H1 (cell line): Measurements from ENCODE around the gene MGAT5. TPM values are rescaled to one million over a fixed set of nuclear protein-coding genes. Genes with fewer than 3 reads are reported as not detected.

Experiments used
- CTCF ChIA-PET: fragments of 300-600 bp; sonication (Branson Sonifier 250); formaldehyde crosslinking; loops from one replicate; lab custom pipeline; 2021; ENCODE audit not compliant: partially characterized antibody; lab: Charles Lee
- POLR2A ChIA-PET: fragments of 300-600 bp; sonication (Branson Sonifier 250); formaldehyde crosslinking; loops from one replicate; lab custom pipeline; 2021; ENCODE audit warnings: inconsistent platforms; ENCODE audit not compliant: partially characterized antibody; lab: Charles Lee
- DNase-seq, 2 experiments: peaks; one replicate each; pipeline versions ENCODE4 v3.0.0 to v3.0.0-alpha.2; 2010 to 2022; ENCODE audit warnings: low spot score in 2 of 2, low read depth in 1 of 2, mixed read lengths in 1 of 2
- FAIRE-seq: peaks from 2 replicates; lab custom pipeline; 2011; peaks lifted over from hg19 to GRCh38; lab: Jason Lieb, UNC
- H2AFZ ChIP-seq: 2 replicates; pipeline ENCODE4 v1.8.1; 2012; ENCODE audit warnings: low read length, inconsistent platforms
- H2AK5ac ChIP-seq: 2 replicates; pipeline ENCODE4 v1.6.1; 2013; ENCODE audit warnings: low read depth, low read length
- H2BK120ac ChIP-seq: replicated peaks from 2 replicates; pipeline ENCODE3; 2013; ENCODE audit warnings: low read depth, low read length, inconsistent platforms
- H2BK12ac ChIP-seq: 2 replicates; pipeline ENCODE4 v1.6.1; 2013; ENCODE audit warnings: low read depth, low read length
- H2BK15ac ChIP-seq: 2 replicates; pipeline ENCODE4 v1.6.1; 2013; ENCODE audit warnings: low read length
- H2BK20ac ChIP-seq: 2 replicates; pipeline ENCODE4 v1.6.1; 2013; ENCODE audit warnings: low read length
- H2BK5ac ChIP-seq: 2 replicates; pipeline ENCODE4 v1.6.1; 2013; ENCODE audit warnings: low read depth, low read length
- H3K14ac ChIP-seq: 2 replicates; pipeline ENCODE4 v1.6.1; 2013; ENCODE audit warnings: inconsistent platforms; ENCODE audit not compliant: insufficient read length
- H3K18ac ChIP-seq: 2 replicates; pipeline ENCODE4 v1.6.1; 2013; ENCODE audit warnings: low read length; ENCODE audit errors: extremely low read depth
- H3K23ac ChIP-seq: 2 replicates; pipeline ENCODE4 v1.6.1; 2013; ENCODE audit warnings: inconsistent platforms; ENCODE audit not compliant: insufficient read length
- H3K23me2 ChIP-seq: 2 replicates; pipeline ENCODE4 v1.6.1; 2013; ENCODE audit warnings: low read depth, low read length
- H3K27ac ChIP-seq: 2 replicates; pipeline ENCODE4 v1.6.1; 2011; ENCODE audit warnings: low read depth, low read length, inconsistent platforms
- H3K27me3 ChIP-seq, 4 experiments: replicated peaks in 1 of 4; 1 replicate in 1 of 4; 2 replicates in 3 of 4; pipeline versions ENCODE4 v1.6.1 to v1.8.1; 2011 to 2013; ENCODE audit warnings: low read length in 3 of 4, mild to moderate bottlenecking in 3 of 4, inconsistent platforms in 2 of 4, mixed read lengths in 2 of 4, moderate library complexity in 1 of 4; ENCODE audit not compliant: control insufficient read depth in 3 of 4, insufficient read depth in 3 of 4; ENCODE audit errors: extremely low read depth in 1 of 4
- H3K36me3 ChIP-seq, 4 experiments: 2 replicates each; pipeline versions ENCODE4 v1.6.1 to v1.8.1; 2011 to 2013; ENCODE audit warnings: mild to moderate bottlenecking in 4 of 4, low read length in 3 of 4, moderate library complexity in 2 of 4, control low read depth in 1 of 4, inconsistent platforms in 1 of 4; ENCODE audit not compliant: insufficient read depth in 4 of 4, control insufficient read depth in 2 of 4
- H3K4ac ChIP-seq: replicated peaks from 2 replicates; pipeline ENCODE3; 2013; ENCODE audit warnings: low read length, low read depth, mixed read lengths, inconsistent platforms; ENCODE audit not compliant: insufficient read length
- H3K4me1 ChIP-seq, 4 experiments: replicated peaks in 1 of 4; 1 replicate in 1 of 4; 2 replicates in 3 of 4; pipeline versions ENCODE4 v1.6.1 to v1.8.1; 2011 to 2013; ENCODE audit warnings: low read length in 3 of 4, inconsistent platforms in 2 of 4, mixed read lengths in 1 of 4; ENCODE audit not compliant: insufficient read depth in 4 of 4, control insufficient read depth in 3 of 4
- H3K4me2 ChIP-seq, 2 experiments: 2 replicates each; pipeline versions ENCODE4 v1.6.1 to v1.8.1; 2011 to 2013; ENCODE audit warnings: low read depth in 2 of 2, low read length in 2 of 2, control low read depth in 1 of 2, inconsistent platforms in 1 of 2, mild to moderate bottlenecking in 1 of 2; ENCODE audit not compliant: insufficient read depth in 1 of 2
- H3K4me3 ChIP-seq, 4 experiments: fragments of 200-600, 300-600 bp in 1 of 4; sonication (generic), shearing (Covaris generic), sonication (Bioruptor Twin) in 1 of 4; 2 replicates each; pipeline versions ENCODE4 v1.5.1 to v1.8.1; 2011 to 2016; ENCODE audit warnings: low read length in 4 of 4, low read depth in 3 of 4, control low read depth in 2 of 4, inconsistent platforms in 2 of 4, mild to moderate bottlenecking in 2 of 4, mixed read lengths in 1 of 4, moderate library complexity in 1 of 4; ENCODE audit not compliant: insufficient read depth in 2 of 4; ENCODE audit errors: extremely low read depth in 1 of 4
- H3K56ac ChIP-seq: replicated peaks from 2 replicates; pipeline ENCODE3; 2013; ENCODE audit warnings: low read depth, mild to moderate bottlenecking, mixed read lengths, low read length, inconsistent platforms; ENCODE audit not compliant: insufficient read length
- H3K79me1 ChIP-seq: 2 replicates; pipeline ENCODE4 v1.6.1; 2013; ENCODE audit warnings: low read depth, low read length, control low read depth
- H3K79me2 ChIP-seq, 2 experiments: 2 replicates each; pipeline versions ENCODE4 v1.6.1 to v1.8.1; 2012 to 2013; ENCODE audit warnings: low read length in 2 of 2, mild to moderate bottlenecking in 2 of 2, inconsistent platforms in 1 of 2; ENCODE audit not compliant: insufficient read depth in 2 of 2, control insufficient read depth in 1 of 2
- H3K9ac ChIP-seq, 4 experiments: replicated peaks in 1 of 4; 1 replicate in 1 of 4; 2 replicates in 3 of 4; pipeline versions ENCODE4 v1.6.1 to v1.8.1; 2011 to 2013; ENCODE audit warnings: low read depth in 3 of 4, low read length in 3 of 4, control low read depth in 2 of 4, mild to moderate bottlenecking in 2 of 4, moderate library complexity in 2 of 4, inconsistent platforms in 1 of 4; ENCODE audit errors: extremely low read depth in 1 of 4
- H3K9me3 ChIP-seq, 2 experiments: 2 replicates each; pipeline versions ENCODE4 v1.6.1 to v1.8.1; 2012 to 2013; ENCODE audit warnings: mild to moderate bottlenecking in 2 of 2, moderate library complexity in 2 of 2, control low read depth in 1 of 2, inconsistent platforms in 1 of 2, low read depth in 1 of 2, low read length in 1 of 2, mixed read lengths in 1 of 2; ENCODE audit not compliant: insufficient read depth in 2 of 2
- H4K20me1 ChIP-seq, 2 experiments: replicated peaks in 1 of 2; 2 replicates each; pipeline versions ENCODE3 to v1.8.1; 2011 to 2013; ENCODE audit warnings: inconsistent platforms in 2 of 2, low read length in 2 of 2, mild to moderate bottlenecking in 1 of 2; ENCODE audit not compliant: insufficient read depth in 2 of 2, control insufficient read depth in 1 of 2
- H4K5ac ChIP-seq: 2 replicates; pipeline ENCODE4 v1.6.1; 2013; ENCODE audit warnings: low read length, low read depth, mixed read lengths, inconsistent platforms; ENCODE audit not compliant: insufficient read length
- H4K8ac ChIP-seq: 2 replicates; pipeline ENCODE4 v1.8.0; 2013; ENCODE audit warnings: mild to moderate bottlenecking, moderate library complexity, low read length, inconsistent platforms; ENCODE audit not compliant: insufficient read depth; ENCODE audit errors: extremely low read depth
- H4K91ac ChIP-seq: replicated peaks from 2 replicates; pipeline ENCODE3; 2013; ENCODE audit warnings: low read length, mixed read lengths, inconsistent platforms; ENCODE audit not compliant: insufficient read length
- CEBPB ChIP-seq: IDR thresholded peaks from 2 replicates; pipeline ENCODE4 v1.6.1; 2012; ENCODE audit warnings: low read depth, low read length
- EP300 ChIP-seq, 2 experiments: IDR thresholded peaks; 1 replicate in 1 of 2; 2 replicates in 1 of 2; pipeline ENCODE4 v1.6.1; 2011 to 2012; ENCODE audit warnings: low read depth in 2 of 2, low read length in 2 of 2, mild to moderate bottlenecking in 2 of 2, borderline replicate concordance in 1 of 2, inconsistent platforms in 1 of 2, moderate library complexity in 1 of 2
- SIRT6 ChIP-seq: IDR thresholded peaks from one replicate; pipeline ENCODE4 v1.7.1; 2012; ENCODE audit warnings: low read length, inconsistent platforms
- SP2 ChIP-seq: IDR thresholded peaks from 2 replicates; pipeline ENCODE4 v1.6.1; 2012; ENCODE audit warnings: mild to moderate bottlenecking, low read length, inconsistent platforms
- TBP ChIP-seq: IDR thresholded peaks from 2 replicates; pipeline ENCODE4 v1.6.1; 2011; ENCODE audit warnings: low read depth, low read length, improper control_type of control experiment
- TEAD4 ChIP-seq: IDR thresholded peaks from 2 replicates; pipeline ENCODE4 v1.6.1; 2012; ENCODE audit warnings: low read depth, low read length, inconsistent platforms, mixed read lengths
- WGBS, 2 experiments: shearing (Covaris generic) in 1 of 2; methylation state at CpG; one replicate each; pipeline versions ENCODE4 v1.1.6 to v1.1.7; 2013 to 2015; ENCODE audit warnings: low lambda C conversion rate in 2 of 2, mixed read lengths in 2 of 2, inconsistent platforms in 1 of 2, low coverage in 1 of 2, missing lambda C conversion rate in 1 of 2; ENCODE audit not compliant: insufficient replicate concordance in 2 of 2, insufficient coverage in 1 of 2, insufficient read length in 1 of 2; ENCODE audit errors: extremely low coverage in 1 of 2, missing lambda C conversion rate in 1 of 2; 5-methylcytosine and 5-hydroxymethylcytosine counted together
- polyA plus RNA-seq, 7 experiments: library from polyadenylated mRNA; depleted of rRNA in 3 of 7; stranded (reverse) in 5 of 7; unstranded in 2 of 7; fragments of >200 nt in 5 of 7; fragments of 200-250 nt in 2 of 7; gene quantifications; 1 replicate in 5 of 7; 2 replicates in 1 of 7; 4 replicates in 1 of 7; pipeline versions ENCODE4 v1.2.1 to v1.2.3, GENCODE V29; 2011 to 2013; ENCODE audit warnings: missing spikeins in 2 of 7, mixed read lengths in 2 of 7
- total RNA-seq: library from RNA; stranded (reverse); fragmentation: NEBNext Ultra II Directional; extraction: Animal tissue kit (Norgen Biotek cat#: 25700); gene quantifications from 2 replicates; pipeline ENCODE4 v1.2.1, GENCODE V29; 2021
- TF ChIP-seq, protein P1 (sequence below): IDR thresholded peaks from 2 replicates; pipeline ENCODE4 v1.6.1; 2012; ENCODE audit warnings: low read length, inconsistent platforms

The MGAT5 gene
- total and polyA plus RNA-seq, 2 of the 8 experiments (the other 6 are each of a cell fraction or from before 2014, with no cell fraction given): 11.2 to 49.2 TPM

DNA sequence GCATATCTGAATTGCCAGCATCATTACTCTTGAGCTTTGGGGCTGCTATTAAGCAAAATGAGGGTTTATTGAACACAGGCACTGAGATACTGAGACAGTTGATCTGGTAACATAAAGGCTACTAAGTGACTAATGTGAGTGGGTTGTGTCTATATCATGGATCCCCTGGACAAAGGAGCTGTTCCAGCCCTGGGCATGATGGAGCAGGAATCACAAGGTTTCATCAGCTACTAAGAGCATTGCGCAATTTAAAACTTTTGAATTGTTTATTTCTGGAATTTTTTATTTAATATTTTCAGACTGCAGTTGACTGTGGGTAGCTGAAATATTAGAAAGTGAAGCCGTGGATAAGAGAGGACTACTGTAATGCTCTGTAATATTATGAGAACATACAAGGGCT is 73.5 kb downstream of the MGAT5 start:
- H3K27ac ChIP-seq: no peak overlapping the region
- H2BK5ac ChIP-seq: no peak overlapping the region
- no peaks in the 10 kb centered on the region; the same call in 1 of the 2 replicates for H3K23me2 ChIP-seq
- ChIA-PET POLR2A (no interaction called here), CTCF (interaction anchor here (0.7 to 1.3 kb wide), 3 partner anchors 12 to 209 kb away, joined by 3 read pairs; no protein-coding TSS in a partner anchor)
- FAIRE-seq (no peak), DNase-seq (no peak)
- H3K27me3 ChIP-seq: no peaks in the 10 kb centered on the region
- 90% methylated on average over 2 of the region's 2 CpGs; no CpG with 5 or more reads in 1 of the 2 experiments for WGBS, 2 experiments
- no peaks in the 10 kb centered on the region for H3K4me1 ChIP-seq
- H3K4me2 ChIP-seq: no peak overlapping the region
- H3K4me3 ChIP-seq: no peak overlapping the region
- H3K18ac ChIP-seq: no peak overlapping the region
- no peaks in the 10 kb centered on the region for H3K9me3 ChIP-seq
- H2AFZ ChIP-seq: no peak overlapping the region
- no peak overlapping the region for H4K91ac ChIP-seq
- no peak overlapping the region for H4K5ac ChIP-seq
- no peak overlapping the region for H3K14ac ChIP-seq
- no peaks in the 10 kb centered on the region for H3K79me1 ChIP-seq
- no peak overlapping the region for H3K56ac ChIP-seq
- H2BK20ac ChIP-seq: no peak overlapping the region
- H2BK15ac ChIP-seq: no peak overlapping the region
- H2AK5ac ChIP-seq: no peak overlapping the region
- no peaks in the 10 kb centered on the region for H3K79me2 ChIP-seq
- no peaks in the 10 kb centered on the region for H4K20me1 ChIP-seq
- H2BK12ac ChIP-seq: no peak overlapping the region
- H3K36me3 ChIP-seq: peaks cover 0 to 6% (median 0%) of the 10 kb centered on the region in 4 experiments; a peak in 1 of 8 replicates
- H3K23ac ChIP-seq: no peak overlapping the region
- no peak overlapping the region for H3K9ac ChIP-seq
- H4K8ac ChIP-seq: no peak overlapping the region
- no peak overlapping the region for H2BK120ac ChIP-seq
- no peak overlapping the region for H3K4ac ChIP-seq
- TF ChIP-seq, protein P1, sequence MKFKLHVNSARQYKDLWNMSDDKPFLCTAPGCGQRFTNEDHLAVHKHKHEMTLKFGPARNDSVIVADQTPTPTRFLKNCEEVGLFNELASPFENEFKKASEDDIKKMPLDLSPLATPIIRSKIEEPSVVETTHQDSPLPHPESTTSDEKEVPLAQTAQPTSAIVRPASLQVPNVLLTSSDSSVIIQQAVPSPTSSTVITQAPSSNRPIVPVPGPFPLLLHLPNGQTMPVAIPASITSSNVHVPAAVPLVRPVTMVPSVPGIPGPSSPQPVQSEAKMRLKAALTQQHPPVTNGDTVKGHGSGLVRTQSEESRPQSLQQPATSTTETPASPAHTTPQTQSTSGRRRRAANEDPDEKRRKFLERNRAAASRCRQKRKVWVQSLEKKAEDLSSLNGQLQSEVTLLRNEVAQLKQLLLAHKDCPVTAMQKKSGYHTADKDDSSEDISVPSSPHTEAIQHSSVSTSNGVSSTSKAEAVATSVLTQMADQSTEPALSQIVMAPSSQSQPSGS: no peak
- TF ChIP-seq TBP (no peak), CEBPB (peak; percentile 79; the same call in 1 of the 2 replicates), SIRT6 (no peak), TEAD4 (no peak), EP300 (IDR thresholded peaks at IDR 0.05; ENCODE audit: borderline replicate concordance in 1 of 2, low read depth in 2 of 2, low read length in 2 of 2) (no peak), SP2 (no peak)
- TF ChIP-seq, all 59 proteins: peak for 1
